Posterior cingulate gyrus (tissue), 11 donors: Measurements from ENCODE around the gene JMJD1C.
A peak's percentile ranks its signal among the peaks of the same experiment; 100 is the strongest.

ENCODE experiments used
- DNase-seq, 10 donors: peaks; one replicate each; pipeline versions ENCODE4 v3.0.0 to v3.0.0-alpha.2; 2020 to 2021; ENCODE audit warnings: mixed read lengths in 3 of 10
- intact Hi-C: fragments of 100-400 bp; cut with DNase I; formaldehyde crosslinking; loops from one replicate; pipeline ENCODE4 v1.15.1; 2023

Gene JMJD1C

GRCh38 chr10:63204667-63205391 is 260.9 kb downstream of the JMJD1C start:
- intact Hi-C loops: loop anchor here (5.0 kb wide), 2 partner anchors 317 to 422 kb away; partner anchors contain the start of gene REEP3

GRCh38 chr10:63201118-63201517 is 264.7 kb downstream of the JMJD1C start:
- intact Hi-C loops: no loop called here
- DNase-seq: no peak

More at GRCh38 chr10:63204667-63205391, 260.9 kb downstream of the JMJD1C start:
- no peak for DNase-seq

GRCh38 chr10:63200431-63200830 is 265.3 kb downstream of the JMJD1C start:
- intact Hi-C loops: no loop called here
- DNase-seq: no peak

- intact Hi-C loops: no loop called here
- DNase-seq: no peak
These were observed 266.1 kb downstream of the JMJD1C start for GRCh38 chr10:63199716-63200115.

- DNase-seq: no peak
These were observed 268.3 kb downstream of the JMJD1C start for GRCh38 chr10:63197344-63198092.

GRCh38 chr10:63192826-63193225 is 273.0 kb downstream of the JMJD1C start:
- DNase-seq: no peak
- intact Hi-C loops: no loop called here

More at GRCh38 chr10:63197344-63198092, 268.3 kb downstream of the JMJD1C start:
- intact Hi-C loops: no loop called here

- DNase-seq: no peak
- intact Hi-C loops: no loop called here
These were observed 290.2 kb downstream of the JMJD1C start for GRCh38 chr10:63175534-63175933.

GRCh38 chr10:63173468-63174232 is 292.1 kb downstream of the JMJD1C start:
- no peak for DNase-seq
- intact Hi-C loops: no loop called here

- intact Hi-C loops: no loop called here
- no peak for DNase-seq
These were observed 293.9 kb downstream of the JMJD1C start for GRCh38 chr10:63171926-63172325.

- DNase-seq: peak in 1 of 10 donors; percentile 82
- intact Hi-C loops: no loop called here
These were observed 294.4 kb downstream of the JMJD1C start for GRCh38 chr10:63171255-63171855.

GRCh38 chr10:63169624-63170023 is 296.2 kb downstream of the JMJD1C start:
- intact Hi-C loops: loop anchor here (2.0 kb wide), 1 partner anchor 463 kb away; no protein-coding TSS in a partner anchor
- DNase-seq: no peak

- intact Hi-C loops: loop anchor here (2.0 kb wide), 1 partner anchor 464 kb away; no protein-coding TSS in a partner anchor
- DNase-seq: no peak
These were observed 296.8 kb downstream of the JMJD1C start for GRCh38 chr10:63168821-63169462.

- intact Hi-C loops: loop anchor here (2.0 kb wide), 1 partner anchor 554 kb away; no protein-coding TSS in a partner anchor
- DNase-seq: peak in 1 of 10 donors; percentile 13
These were observed 299.0 kb downstream of the JMJD1C start for GRCh38 chr10:63166742-63167258.

- intact Hi-C loops: no loop called here
These were observed 300.5 kb downstream of the JMJD1C start for GRCh38 chr10:63165249-63165648.

GRCh38 chr10:63164166-63164623 is 301.6 kb downstream of the JMJD1C start:
- intact Hi-C loops: no loop called here
- no peak for DNase-seq

More at GRCh38 chr10:63165249-63165648, 300.5 kb downstream of the JMJD1C start:
- DNase-seq: no peak

- DNase-seq: no peak
- intact Hi-C loops: no loop called here
These were observed 304.2 kb downstream of the JMJD1C start for GRCh38 chr10:63161592-63161991.

GRCh38 chr10:63157845-63158624 is 307.7 kb downstream of the JMJD1C start:
- peak in 2 of 10 donors; percentile 22 to 31 for DNase-seq
- intact Hi-C loops: loop anchor here (2.0 to 5.0 kb wide), 3 partner anchors 563 to 721 kb away; no protein-coding TSS in a partner anchor

GRCh38 chr10:63156236-63156635 is 309.5 kb downstream of the JMJD1C start:
- DNase-seq: no peak
- intact Hi-C loops: loop anchor here (5.0 kb wide), 1 partner anchor 564 kb away; no protein-coding TSS in a partner anchor
